Measurements from ENCODE around the gene RAMP3.

The RAMP3 gene

GRCh38 chr7:45155941-45156340, 1.6 kb upstream of the RAMP3 start:
- TF ChIP-seq CEBPB (IDR thresholded peaks at IDR 0.05) (no peak), MAX (IDR thresholded peaks at IDR 0.05) (no peak)

GRCh38 chr7:45156516-45157272, 897 bp upstream of the RAMP3 start:
- TF ChIP-seq EP300 (IDR thresholded peaks at IDR 0.05; ENCODE audit: borderline replicate concordance) (no peak), TCF12 (IDR thresholded peaks at IDR 0.05; ENCODE audit: low read depth) (no peak), FOXM1 (IDR thresholded peaks at IDR 0.05; ENCODE audit: borderline replicate concordance, low read depth) (no peak), RAD21 (IDR thresholded peaks at IDR 0.05; ENCODE audit: low read depth) (no peak), ZBTB7A (IDR thresholded peaks at IDR 0.05; ENCODE audit: low read depth) (no peak), YY1 (IDR thresholded peaks at IDR 0.05; ENCODE audit: low read depth) (no peak), NFIC (IDR thresholded peaks at IDR 0.05) (no peak), EGR1 (IDR thresholded peaks at IDR 0.05) (no peak), TAF1 (IDR thresholded peaks at IDR 0.05; ENCODE audit: low read depth) (no peak), MAX (IDR thresholded peaks at IDR 0.05) (no peak), REST (IDR thresholded peaks at IDR 0.05; ENCODE audit: low read depth) (no peak), TEAD4 (IDR thresholded peaks at IDR 0.05) (no peak), USF1 (IDR thresholded peaks at IDR 0.05) (no peak), CEBPB (IDR thresholded peaks at IDR 0.05) (no peak)

GRCh38 chr7:45157286-45157652, 322 bp upstream of the RAMP3 start:
- TF ChIP-seq MAX (IDR thresholded peaks at IDR 0.05) (no peak), EGR1 (IDR thresholded peaks at IDR 0.05) (no peak), EP300 (IDR thresholded peaks at IDR 0.05; ENCODE audit: borderline replicate concordance) (no peak), TAF1 (IDR thresholded peaks at IDR 0.05; ENCODE audit: low read depth) (no peak), ZBTB7A (IDR thresholded peaks at IDR 0.05; ENCODE audit: low read depth) (no peak), TCF12 (IDR thresholded peaks at IDR 0.05; ENCODE audit: low read depth) (no peak), TEAD4 (IDR thresholded peaks at IDR 0.05) (no peak), FOXM1 (IDR thresholded peaks at IDR 0.05; ENCODE audit: borderline replicate concordance, low read depth) (no peak), YY1 (IDR thresholded peaks at IDR 0.05; ENCODE audit: low read depth) (no peak), CEBPB (IDR thresholded peaks at IDR 0.05) (no peak), USF1 (IDR thresholded peaks at IDR 0.05) (no peak), NFIC (IDR thresholded peaks at IDR 0.05) (no peak), RAD21 (IDR thresholded peaks at IDR 0.05; ENCODE audit: low read depth) (no peak), CREB1 (IDR thresholded peaks at IDR 0.05; ENCODE audit: low read depth) (no peak), REST (IDR thresholded peaks at IDR 0.05; ENCODE audit: low read depth) (no peak)

- TF ChIP-seq CEBPB (IDR thresholded peaks at IDR 0.05) (no peak), CREB1 (IDR thresholded peaks at IDR 0.05; ENCODE audit: low read depth) (no peak), TCF12 (IDR thresholded peaks at IDR 0.05; ENCODE audit: low read depth) (no peak), EP300 (IDR thresholded peaks at IDR 0.05; ENCODE audit: borderline replicate concordance) (no peak), USF1 (IDR thresholded peaks at IDR 0.05) (no peak)
Measured at GRCh38 chr7:45158471-45158870, 880 bp downstream of the RAMP3 start.

GRCh38 chr7:45159296-45159695, 1.7 kb downstream of the RAMP3 start:
- TF ChIP-seq ZBTB7A (IDR thresholded peaks at IDR 0.05; ENCODE audit: low read depth) (no peak), EGR1 (IDR thresholded peaks at IDR 0.05) (no peak), FOXM1 (IDR thresholded peaks at IDR 0.05; ENCODE audit: borderline replicate concordance, low read depth) (no peak), CEBPB (IDR thresholded peaks at IDR 0.05) (no peak)

- TF ChIP-seq TAF1 (IDR thresholded peaks at IDR 0.05; ENCODE audit: low read depth): no peak
- no peak for TF ChIP-seq TEAD4 (IDR thresholded peaks at IDR 0.05)
- TF ChIP-seq RAD21 (IDR thresholded peaks at IDR 0.05; ENCODE audit: low read depth): no peak
- no peak for TF ChIP-seq FOXM1 (IDR thresholded peaks at IDR 0.05; ENCODE audit: borderline replicate concordance, low read depth)
- no peak for TF ChIP-seq ZBTB7A (IDR thresholded peaks at IDR 0.05; ENCODE audit: low read depth)
Measured at GRCh38 chr7:45160417-45160881, 2.9 kb downstream of the RAMP3 start.
